RWPE1 (cell line): ENCODE results near the gene ZFYVE28.
"Not testable (repeated sequence)": the region's sequence is repeated elsewhere in the genome, so short reads cannot be mapped to it uniquely, and the experiment has no call there.

Experiments
- CTCF ChIA-PET: fragments of 350-600 bp; sonication (Branson Sonifier 250); formaldehyde crosslinking; extraction: SDS; loops from one replicate; lab custom pipeline; 2021; lab: Yijun Ruan, JAX
- POLR2A ChIA-PET: fragments of 400-600 bp; formaldehyde crosslinking; extraction: SDS; loops from one replicate; lab custom pipeline; 2020; ENCODE audit warnings: antibody characterized with exemption; ENCODE audit not compliant: low non-redundant PET; lab: Yijun Ruan, JAX
- DNase-seq: peaks from one replicate; pipeline ENCODE4 v3.0.0; 2012; ENCODE audit warnings: low spot score
- H3K27ac ChIP-seq: fragments of 450-650 bp; 2 replicates; pipeline ENCODE4 v1.5.1; 2017
- TF ChIP-seq, protein P1 (sequence below): fragments of 450-650 bp; conservative IDR thresholded peaks from 2 replicates; pipeline ENCODE4 v1.5.1; 2017; ENCODE audit warnings: low read depth, mild to moderate bottlenecking

The ZFYVE28 gene

DNA sequence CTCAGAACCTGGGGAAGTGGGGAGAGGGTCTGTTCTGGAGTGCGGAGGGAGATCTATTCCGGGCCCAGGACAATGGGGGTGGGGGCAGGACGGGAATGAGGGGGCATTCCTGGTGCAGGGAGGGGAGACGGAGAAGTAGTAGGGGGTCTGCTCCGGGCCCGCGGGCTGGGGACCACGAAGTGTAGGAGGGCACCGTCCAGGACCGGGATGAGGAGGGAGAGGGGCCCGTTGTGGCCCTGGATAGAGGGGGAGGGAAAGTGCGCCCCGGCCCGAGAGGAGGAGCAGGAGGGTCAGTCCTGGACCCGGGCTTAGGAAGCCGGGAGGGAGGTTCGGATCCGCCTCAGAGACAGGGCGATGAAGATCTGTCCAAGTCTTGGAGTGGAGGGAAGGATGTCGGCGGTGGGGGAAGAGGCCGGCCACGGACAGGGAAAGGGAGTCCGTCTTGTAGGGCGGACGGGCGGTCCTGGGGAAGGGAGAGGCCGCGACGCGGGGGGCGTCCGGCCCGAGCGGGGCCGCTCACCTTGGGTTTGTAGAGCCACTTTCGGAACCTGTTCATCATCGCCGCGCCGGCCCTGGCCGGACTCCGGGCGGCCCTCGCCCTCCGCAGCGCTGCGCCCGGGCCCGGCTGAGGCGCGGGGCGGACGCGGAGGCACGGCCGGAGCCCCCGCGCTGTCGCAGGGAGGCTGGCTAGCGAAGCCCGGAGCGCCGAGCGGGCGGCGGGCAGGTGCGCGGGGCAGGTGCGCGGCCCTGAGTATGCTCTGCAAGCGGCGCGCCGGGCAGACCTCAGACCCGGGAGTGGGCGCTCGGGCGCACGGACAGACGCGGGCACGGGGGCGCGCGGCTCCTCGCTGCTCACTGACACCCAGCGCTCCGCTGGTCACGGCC is at the start of gene ZFYVE28:
Gene ZFYVE28 (minus strand): TSS at position 881 of the 885 bp plus-strand sequence. CDS start 322 bp downstream, at position 559.
- TF ChIP-seq, protein P1, sequence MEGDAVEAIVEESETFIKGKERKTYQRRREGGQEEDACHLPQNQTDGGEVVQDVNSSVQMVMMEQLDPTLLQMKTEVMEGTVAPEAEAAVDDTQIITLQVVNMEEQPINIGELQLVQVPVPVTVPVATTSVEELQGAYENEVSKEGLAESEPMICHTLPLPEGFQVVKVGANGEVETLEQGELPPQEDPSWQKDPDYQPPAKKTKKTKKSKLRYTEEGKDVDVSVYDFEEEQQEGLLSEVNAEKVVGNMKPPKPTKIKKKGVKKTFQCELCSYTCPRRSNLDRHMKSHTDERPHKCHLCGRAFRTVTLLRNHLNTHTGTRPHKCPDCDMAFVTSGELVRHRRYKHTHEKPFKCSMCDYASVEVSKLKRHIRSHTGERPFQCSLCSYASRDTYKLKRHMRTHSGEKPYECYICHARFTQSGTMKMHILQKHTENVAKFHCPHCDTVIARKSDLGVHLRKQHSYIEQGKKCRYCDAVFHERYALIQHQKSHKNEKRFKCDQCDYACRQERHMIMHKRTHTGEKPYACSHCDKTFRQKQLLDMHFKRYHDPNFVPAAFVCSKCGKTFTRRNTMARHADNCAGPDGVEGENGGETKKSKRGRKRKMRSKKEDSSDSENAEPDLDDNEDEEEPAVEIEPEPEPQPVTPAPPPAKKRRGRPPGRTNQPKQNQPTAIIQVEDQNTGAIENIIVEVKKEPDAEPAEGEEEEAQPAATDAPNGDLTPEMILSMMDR = no peak
- no peak within 1 kb of the TSS for H3K27ac ChIP-seq
- no peak for DNase-seq
- ChIA-PET POLR2A (no interaction called here), CTCF (no interaction called here)

DNA sequence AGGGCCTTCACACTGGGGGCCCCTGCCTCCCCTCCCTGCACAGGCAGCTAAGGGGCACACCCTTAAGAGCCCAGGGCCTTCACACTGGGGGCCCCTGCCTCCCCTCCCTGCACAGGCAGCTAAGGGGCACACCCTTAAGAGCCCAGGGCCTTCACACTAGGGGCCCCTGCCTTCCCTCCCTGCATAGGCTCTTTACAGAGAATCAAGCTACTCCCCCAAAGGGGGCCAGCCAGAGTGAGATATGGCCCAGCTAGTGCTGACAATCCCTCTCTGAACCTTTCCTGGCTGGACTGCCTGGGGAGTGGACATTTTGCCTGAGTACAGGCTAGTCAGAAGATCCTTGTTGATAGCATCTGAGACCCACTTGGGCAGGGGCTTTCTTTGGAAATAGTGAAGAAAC is 47.1 kb upstream of the ZFYVE28 start:
- CTCF ChIA-PET, H3K27ac ChIP-seq: not testable (repeated sequence)
- POLR2A ChIA-PET = interaction anchor here (0.6 kb wide), 1 partner anchor 77 kb away, joined by 3 read pairs; no protein-coding TSS in a partner anchor

DNA sequence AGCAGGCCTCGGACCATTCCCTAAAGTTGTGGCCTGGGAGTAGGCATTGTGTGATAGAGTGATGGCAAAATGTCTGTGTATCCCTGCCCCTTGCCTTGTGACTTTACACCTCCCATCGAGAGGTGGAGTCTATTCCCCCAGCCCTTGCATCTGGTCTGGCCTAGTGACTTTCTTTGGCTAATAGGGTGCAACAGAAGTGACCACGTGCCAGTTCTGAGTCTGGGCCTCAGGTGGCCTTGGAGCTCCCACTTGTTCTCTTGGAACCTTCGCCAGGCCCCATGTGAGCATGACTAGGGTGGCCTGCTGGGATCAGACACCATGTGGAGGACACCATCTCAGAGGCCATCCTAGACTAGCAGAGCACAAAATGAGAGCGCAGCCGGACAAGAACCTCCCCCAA is 46.6 kb upstream of the ZFYVE28 start:
- no peak for DNase-seq
- POLR2A ChIA-PET = no interaction called here
- TF ChIP-seq, protein P1 = no peak
- CTCF ChIA-PET = no interaction called here
- H3K27ac ChIP-seq = peak overlapping the region; percentile 15; the same call in 1 of the 2 replicates

More for the DNA sequence above, 47.1 kb upstream of the ZFYVE28 start:
- not testable (repeated sequence) for DNase-seq

DNA sequence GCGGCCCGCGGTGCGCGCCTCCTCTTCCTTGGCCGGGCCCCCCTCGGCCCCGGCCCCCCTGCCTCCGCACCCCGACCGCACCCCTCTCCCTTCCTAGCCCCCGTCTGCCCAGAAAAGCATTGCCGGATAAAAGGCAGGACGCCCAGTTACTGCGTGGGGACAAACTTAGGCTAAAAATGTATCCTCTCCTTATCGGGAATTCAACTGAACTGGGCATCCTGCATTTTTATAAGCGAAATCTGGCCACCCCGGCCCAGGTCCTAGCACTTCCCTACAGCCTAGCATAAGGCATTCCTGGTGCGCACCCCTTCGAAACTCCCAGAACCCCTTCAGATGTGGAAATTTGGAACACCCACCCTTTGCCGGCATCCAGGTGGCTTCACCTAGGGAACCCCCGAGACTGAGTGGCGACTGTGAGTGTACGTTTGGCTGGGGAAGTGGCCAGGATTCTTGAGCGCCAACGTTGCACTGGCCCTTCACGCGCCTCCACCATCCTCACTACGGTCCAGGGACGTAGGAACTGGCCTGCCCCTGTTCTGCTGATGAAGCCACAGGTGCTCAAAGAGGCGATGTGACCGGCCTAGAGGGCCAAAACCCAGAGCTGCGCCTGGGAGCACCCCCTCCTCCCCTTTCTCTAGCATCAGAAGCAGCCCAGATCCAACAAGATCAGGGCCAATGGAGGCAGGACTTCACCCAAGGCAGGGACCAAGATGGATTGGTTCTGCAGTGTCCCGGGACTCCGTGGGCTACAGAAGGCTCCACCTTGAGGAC is 44.7 kb upstream of the ZFYVE28 start:
- ChIA-PET POLR2A (no interaction called here), CTCF (interaction anchor here (1.2 kb wide), 1 partner anchor 243 kb away, joined by 4 read pairs; no protein-coding TSS in a partner anchor)
- DNase-seq = no peak
- H3K27ac ChIP-seq = peak overlapping the region; percentile 36; the same call in 1 of the 2 replicates
- TF ChIP-seq, protein P1 = peak; percentile 33; the same call in 1 of the 2 replicates

DNA sequence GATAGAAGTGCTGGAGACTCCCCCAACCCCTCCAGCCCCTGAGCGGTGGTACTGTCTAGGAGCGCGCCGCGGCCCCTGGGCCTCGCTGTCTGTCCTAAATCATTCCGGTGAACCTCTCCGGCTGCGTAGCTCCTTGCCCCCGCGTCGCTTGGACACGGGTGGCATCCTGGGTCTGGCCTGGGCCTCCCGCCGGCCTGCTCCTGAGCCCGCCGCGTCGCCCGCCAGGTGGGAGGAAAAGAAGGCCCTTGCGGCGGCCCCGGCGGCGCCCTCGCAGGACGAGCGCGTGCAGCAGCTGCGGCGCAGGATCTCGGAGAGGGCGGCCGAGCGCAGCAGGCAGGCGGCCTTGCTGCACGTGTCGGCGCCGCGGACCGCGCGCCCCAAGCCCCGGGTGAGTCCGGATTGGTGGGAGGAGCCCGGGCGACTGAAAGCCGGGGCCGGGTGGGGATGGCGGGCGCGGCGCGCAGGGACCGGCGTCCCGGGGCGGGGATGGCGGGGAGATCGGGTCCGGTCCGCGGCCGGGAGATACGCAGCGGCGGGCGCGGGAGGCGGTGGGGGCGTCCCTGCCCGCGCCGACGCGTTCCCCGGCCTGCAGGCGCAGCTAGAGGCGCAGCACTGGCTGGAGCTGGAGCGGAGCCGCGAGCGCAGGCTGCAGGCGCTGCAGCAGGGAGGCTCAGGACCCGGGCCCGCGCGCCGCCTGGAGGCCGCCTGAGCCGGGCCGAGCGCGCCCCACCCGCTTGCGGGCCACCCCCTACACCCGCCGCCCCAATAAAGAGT is 44.0 kb upstream of the ZFYVE28 start:
- TF ChIP-seq, protein P1 = peak; percentile 72
- H3K27ac ChIP-seq = peak overlapping the region; percentile 36; the same call in 1 of the 2 replicates
- POLR2A ChIA-PET = no interaction called here
- DNase-seq = peak; percentile 39
- CTCF ChIA-PET = interaction anchor here (0.7 kb wide), 1 partner anchor 32 kb away, joined by 4 read pairs; no protein-coding TSS in a partner anchor

DNA sequence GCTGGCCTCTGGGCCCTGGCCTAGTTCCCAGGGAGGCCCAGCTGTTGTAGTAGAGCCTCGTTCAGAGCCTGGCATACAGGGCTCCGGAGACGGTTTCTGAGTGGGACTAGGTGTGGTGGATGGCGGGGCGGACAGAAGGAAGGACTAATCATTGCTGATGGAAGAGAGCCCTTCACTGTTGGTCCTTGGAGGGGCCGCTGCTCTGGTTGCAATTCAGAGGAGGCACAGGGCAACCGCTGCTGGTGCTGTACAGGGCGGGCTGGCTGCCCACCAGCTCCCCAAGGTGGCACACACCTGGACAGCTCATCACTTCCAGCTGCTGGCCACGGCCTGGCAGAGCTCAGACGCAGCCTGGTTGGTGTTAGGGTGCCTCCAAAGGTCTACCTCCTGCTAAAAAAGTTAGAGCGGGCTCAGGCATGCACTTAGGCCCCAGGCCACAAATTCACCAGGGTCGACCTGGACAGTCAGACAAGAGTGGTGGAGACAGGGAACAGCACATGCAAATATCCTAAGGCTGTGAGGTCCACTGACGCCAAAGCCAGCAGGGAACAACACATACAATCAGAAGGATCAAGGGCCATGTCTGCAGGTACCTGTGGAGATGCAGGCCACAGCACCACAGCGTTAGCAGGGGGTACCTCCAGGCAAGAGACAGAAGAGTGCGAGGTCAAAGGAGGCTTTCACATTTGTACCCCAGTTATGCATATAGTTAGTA is 43.0 kb upstream of the ZFYVE28 start:
- POLR2A ChIA-PET = no interaction called here
- CTCF ChIA-PET = interaction anchor here (0.7 kb wide), 1 partner anchor 33 kb away, joined by 4 read pairs; no protein-coding TSS in a partner anchor

More for the DNA sequence above, 43.0 kb upstream of the ZFYVE28 start:
- no peak for DNase-seq
- TF ChIP-seq, protein P1 = no peak
- no peak overlapping the region for H3K27ac ChIP-seq
